RWPE1 (cell line): Measurements from ENCODE around the gene COTL1.
A peak's percentile ranks its signal among the peaks of the same experiment; 100 is the strongest.

Source experiments
- CTCF ChIA-PET: fragments of 350-600 bp; sonication (Branson Sonifier 250); formaldehyde crosslinking; extraction: SDS; loops from one replicate; lab custom pipeline; 2021; lab: Yijun Ruan, JAX
- POLR2A ChIA-PET: fragments of 400-600 bp; formaldehyde crosslinking; extraction: SDS; loops from one replicate; lab custom pipeline; 2020; ENCODE audit warnings: antibody characterized with exemption; ENCODE audit not compliant: low non-redundant PET; lab: Yijun Ruan, JAX
- DNase-seq: peaks from one replicate; pipeline ENCODE4 v3.0.0; 2012; ENCODE audit warnings: low spot score
- H3K27ac ChIP-seq: fragments of 450-650 bp; 2 replicates; pipeline ENCODE4 v1.5.1; 2017
- CTCF ChIP-seq: fragments of 450-650 bp; conservative IDR thresholded peaks from 2 replicates; pipeline ENCODE4 v1.5.1; 2017; ENCODE audit warnings: low read depth, mild to moderate bottlenecking

COTL1 gene

GRCh38 chr16:84579936-84580335, 37.9 kb downstream of the COTL1 start:
- DNase-seq: no peak
- POLR2A ChIA-PET: no interaction called here
- CTCF ChIA-PET: no interaction called here
- H3K27ac ChIP-seq: peak overlapping the region; percentile 12; the same call in 1 of the 2 replicates
- no peak for TF ChIP-seq CTCF

GRCh38 chr16:84578538-84579126, 39.2 kb downstream of the COTL1 start:
- TF ChIP-seq CTCF: no peak
- H3K27ac ChIP-seq: no peak overlapping the region
- ChIA-PET POLR2A (no interaction called here), CTCF (no interaction called here)
- DNase-seq: no peak

- ChIA-PET POLR2A (interaction anchor here (0.5 kb wide), 1 partner anchor 16 kb away, joined by 3 read pairs; no protein-coding TSS in a partner anchor), CTCF (no interaction called here)
Observed at GRCh38 chr16:84577034-84577803, 40.7 kb downstream of the COTL1 start.

GRCh38 chr16:84575914-84576313, 42.0 kb downstream of the COTL1 start:
- ChIA-PET CTCF (no interaction called here), POLR2A (no interaction called here)
- no peak overlapping the region for H3K27ac ChIP-seq
- TF ChIP-seq CTCF: no peak
- DNase-seq: no peak

More at GRCh38 chr16:84577034-84577803, 40.7 kb downstream of the COTL1 start:
- DNase-seq: no peak
- H3K27ac ChIP-seq: no peak overlapping the region
- no peak for TF ChIP-seq CTCF

GRCh38 chr16:84574191-84574590, 43.7 kb downstream of the COTL1 start:
- H3K27ac ChIP-seq: no peak overlapping the region
- no peak for DNase-seq
- ChIA-PET POLR2A (no interaction called here), CTCF (no interaction called here)
- TF ChIP-seq CTCF: no peak

GRCh38 chr16:84572096-84572495, 45.8 kb downstream of the COTL1 start:
- DNase-seq: no peak
- no peak for TF ChIP-seq CTCF
- H3K27ac ChIP-seq: no peak overlapping the region
- CTCF ChIA-PET: no interaction called here
- POLR2A ChIA-PET: no interaction called here
